Prostate gland (tissue), 2 donors: Measurements from ENCODE around the gene FMC1. TPM values are rescaled to one million over a fixed set of nuclear protein-coding genes. Genes with fewer than 3 reads are reported as not detected.

ENCODE experiments used
- DNase-seq: peaks from one replicate; pipeline ENCODE4 v3.0.0-alpha.2; 2019; ENCODE audit warnings: low spot score
- H3K27ac ChIP-seq, 2 donors: fragments of 200-600 bp; sonication (generic); 2 replicates each; pipeline ENCODE4 v1.5.1; 2017 to 2019
- H3K27me3 ChIP-seq: fragments of 200-600 bp; sonication (generic); replicated peaks from 2 replicates; pipeline ENCODE4 v1.5.1; 2019; ENCODE audit not compliant: insufficient read depth
- H3K36me3 ChIP-seq, 2 donors: fragments of 200-600 bp; sonication (generic); 1 replicate in 1 of 2; 2 replicates in 1 of 2; pipeline versions ENCODE4 v1.5.1 to v1.8.1; 2017 to 2019
- H3K4me1 ChIP-seq: fragments of 200-600 bp; sonication (generic); replicated peaks from 2 replicates; pipeline ENCODE4 v1.5.1; 2019
- H3K4me3 ChIP-seq, 2 donors: fragments of 200-600 bp; sonication (generic); 2 replicates each; pipeline ENCODE4 v1.5.1; 2017 to 2019
- H3K9me3 ChIP-seq: fragments of 200-600 bp; sonication (generic); 2 replicates; pipeline ENCODE4 v1.5.1; 2017
- POLR2A ChIP-seq: fragments of 450-650 bp; IDR thresholded peaks from one replicate; pipeline ENCODE4 v1.6.1; 2016; ENCODE audit warnings: antibody characterized with exemption, mild to moderate bottlenecking
- POLR2AphosphoS5 ChIP-seq: sonication (generic); formaldehyde crosslinking; IDR thresholded peaks from one replicate; pipeline ENCODE4 v1.6.1; 2017; ENCODE audit warnings: antibody characterized with exemption
- whole genome bisulfite sequencing: methylation state at CpG from one replicate; pipeline ENCODE4 v1.1.5; 2018; 5-methylcytosine and 5-hydroxymethylcytosine counted together
- intact Hi-C: fragments of 100-400 bp; cut with DNase I; formaldehyde crosslinking; loops from one replicate; pipeline ENCODE4 v1.14.2; 2022
- total RNA-seq, 2 donors: library from RNA; depleted of rRNA; stranded (reverse); fragments of >200 nt; gene quantifications; one replicate each; pipeline ENCODE4 v1.1.0, GENCODE V29; 2016
- TF ChIP-seq, protein P1 (sequence below), 4 experiments: fragments of 200-600 bp in 2 of 4; fragments of 450-650 bp in 2 of 4; sonication (generic) in 2 of 4; IDR thresholded peaks; 1 replicate in 3 of 4; 2 replicates in 1 of 4; pipeline ENCODE4 v1.5.1; 2016 to 2019; ENCODE audit warnings: antibody characterized with exemption in 4 of 4, mild to moderate bottlenecking in 2 of 4, moderate library complexity in 2 of 4

Gene FMC1
- total RNA-seq, 2 donors from 2014 or later, result 17.8 to 29.6 TPM

DNA sequence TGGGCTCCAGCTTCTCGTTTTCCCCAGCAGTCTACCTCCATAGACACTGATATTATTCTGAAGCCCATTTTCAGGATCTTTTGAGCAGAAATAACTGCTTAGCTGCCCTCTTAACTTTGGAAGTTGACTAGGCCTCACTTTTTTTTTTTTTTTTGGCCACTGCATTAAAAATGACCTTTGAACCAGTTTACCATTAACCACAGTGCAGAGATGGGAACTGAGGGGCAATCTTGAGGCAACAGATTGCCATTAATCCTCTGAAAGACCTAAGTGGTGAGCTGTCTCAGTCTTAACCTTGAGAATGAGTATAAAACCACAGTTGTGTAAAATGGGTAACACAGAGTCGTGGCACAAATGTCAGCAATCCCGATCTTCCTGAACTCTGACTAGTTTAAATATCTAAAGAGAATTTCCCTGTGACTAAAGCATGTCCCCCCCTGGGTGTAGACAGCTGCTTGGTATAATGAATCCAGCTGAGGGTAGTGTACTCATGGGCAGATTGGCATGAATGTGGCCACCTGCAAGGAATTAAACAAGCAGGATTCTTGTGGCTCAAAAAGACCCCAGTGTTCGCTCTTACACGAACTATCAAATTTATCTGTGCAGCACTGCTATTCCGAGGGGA lies 46.1 kb upstream of the FMC1 start:
- no peaks in the 10 kb centered on the region for H3K9me3 ChIP-seq
- WGBS, result 97% methylated on average over 6 of the region's 6 CpGs
- no peaks in the 10 kb centered on the region for H3K4me1 ChIP-seq
- no peaks in the 10 kb centered on the region for H3K27me3 ChIP-seq
- no peaks in the 10 kb centered on the region for H3K36me3 ChIP-seq
- DNase-seq, result no peak
- H3K4me3 ChIP-seq, result no peak overlapping the region
- no peak overlapping the region for H3K27ac ChIP-seq
- intact Hi-C loops, result no loop called here
- TF ChIP-seq, protein P1, sequence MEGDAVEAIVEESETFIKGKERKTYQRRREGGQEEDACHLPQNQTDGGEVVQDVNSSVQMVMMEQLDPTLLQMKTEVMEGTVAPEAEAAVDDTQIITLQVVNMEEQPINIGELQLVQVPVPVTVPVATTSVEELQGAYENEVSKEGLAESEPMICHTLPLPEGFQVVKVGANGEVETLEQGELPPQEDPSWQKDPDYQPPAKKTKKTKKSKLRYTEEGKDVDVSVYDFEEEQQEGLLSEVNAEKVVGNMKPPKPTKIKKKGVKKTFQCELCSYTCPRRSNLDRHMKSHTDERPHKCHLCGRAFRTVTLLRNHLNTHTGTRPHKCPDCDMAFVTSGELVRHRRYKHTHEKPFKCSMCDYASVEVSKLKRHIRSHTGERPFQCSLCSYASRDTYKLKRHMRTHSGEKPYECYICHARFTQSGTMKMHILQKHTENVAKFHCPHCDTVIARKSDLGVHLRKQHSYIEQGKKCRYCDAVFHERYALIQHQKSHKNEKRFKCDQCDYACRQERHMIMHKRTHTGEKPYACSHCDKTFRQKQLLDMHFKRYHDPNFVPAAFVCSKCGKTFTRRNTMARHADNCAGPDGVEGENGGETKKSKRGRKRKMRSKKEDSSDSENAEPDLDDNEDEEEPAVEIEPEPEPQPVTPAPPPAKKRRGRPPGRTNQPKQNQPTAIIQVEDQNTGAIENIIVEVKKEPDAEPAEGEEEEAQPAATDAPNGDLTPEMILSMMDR (IDR thresholded peaks at IDR 0.05), result no peak
- TF ChIP-seq POLR2AphosphoS5 (no peak), POLR2A (no peak)

DNA sequence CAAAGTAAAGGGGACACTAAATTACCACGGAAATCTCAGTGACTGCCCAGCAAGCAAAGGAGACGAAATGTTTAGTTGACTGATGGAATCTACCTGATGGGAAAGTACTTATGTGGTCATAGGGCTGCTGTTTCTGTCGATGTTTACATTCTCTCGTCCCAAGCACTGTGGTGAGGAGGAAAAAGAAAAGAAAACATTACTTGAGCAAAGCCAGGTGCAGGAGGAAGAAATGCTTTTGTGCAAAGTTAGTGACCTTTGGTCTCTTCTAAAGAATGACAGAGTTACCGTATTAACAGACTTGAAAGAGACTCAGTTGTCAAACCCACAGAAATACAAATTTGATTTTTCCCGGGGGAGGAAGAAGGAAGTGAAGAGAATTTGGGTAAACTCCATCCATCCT lies 43.3 kb upstream of the FMC1 start:
- Histone ChIP-seq H3K4me3 (no peak overlapping the region), H3K4me1 (no peaks in the 10 kb centered on the region), H3K27ac (no peak overlapping the region), H3K36me3 (no peaks in the 10 kb centered on the region), H3K9me3 (no peaks in the 10 kb centered on the region), H3K27me3 (no peaks in the 10 kb centered on the region)
- intact Hi-C loops, result no loop called here
- TF ChIP-seq POLR2AphosphoS5, result no peak
- TF ChIP-seq, protein P1 (IDR thresholded peaks at IDR 0.05), result no peak
- no peak for TF ChIP-seq POLR2A
- DNase-seq, result no peak
- WGBS, result 54% methylated on average over 6 of the region's 6 CpGs

- no peaks in the 10 kb centered on the region for H3K27me3 ChIP-seq
- H3K27ac ChIP-seq, result no peak overlapping the region
- 72% methylated on average over 2 of the region's 2 CpGs for WGBS
- H3K36me3 ChIP-seq, result no peaks in the 10 kb centered on the region
- no peaks in the 10 kb centered on the region for H3K4me1 ChIP-seq
- intact Hi-C loops, result no loop called here
- no peak for DNase-seq
- no peaks in the 10 kb centered on the region for H3K9me3 ChIP-seq
- no peak for TF ChIP-seq POLR2A
- TF ChIP-seq, protein P1 (IDR thresholded peaks at IDR 0.05), result no peak
- no peak for TF ChIP-seq POLR2AphosphoS5
- H3K4me3 ChIP-seq, result no peak overlapping the region
These were observed 41.8 kb upstream of the FMC1 start for GRCh38 chr7:139299296-139299695.

GRCh38 chr7:139300390-139300789 lies 40.7 kb upstream of the FMC1 start:
- Histone ChIP-seq H3K4me3 (no peak overlapping the region), H3K27me3 (no peaks in the 10 kb centered on the region), H3K4me1 (no peaks in the 10 kb centered on the region), H3K9me3 (no peaks in the 10 kb centered on the region), H3K36me3 (no peaks in the 10 kb centered on the region), H3K27ac (no peak overlapping the region)
- WGBS, result 84% methylated on average over 2 of the region's 2 CpGs
- no peak for DNase-seq
- no peak for TF ChIP-seq POLR2A
- TF ChIP-seq, protein P1 (IDR thresholded peaks at IDR 0.05), result no peak
- no peak for TF ChIP-seq POLR2AphosphoS5
- intact Hi-C loops, result no loop called here

DNA sequence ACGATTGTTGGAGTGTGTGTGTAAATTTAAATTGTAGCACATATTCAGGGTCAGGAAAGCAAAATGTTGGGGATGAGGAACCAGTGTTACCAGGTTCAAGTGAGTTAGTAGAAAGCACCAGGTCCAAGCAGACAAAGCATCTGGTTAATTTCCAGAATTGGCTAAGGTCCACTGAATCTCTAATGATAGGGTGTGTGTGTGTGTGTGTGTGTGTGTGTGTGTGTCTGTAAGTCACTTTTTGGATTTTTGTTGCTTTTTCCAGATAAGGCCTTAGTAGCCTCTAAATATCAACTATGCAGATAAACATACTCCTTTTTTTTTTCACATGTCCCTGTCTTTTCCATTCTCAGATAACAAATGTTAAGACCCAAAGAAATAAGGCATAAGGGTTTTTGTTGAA lies 36.6 kb upstream of the FMC1 start:
- no peak overlapping the region for H3K4me3 ChIP-seq
- no peaks in the 10 kb centered on the region for H3K9me3 ChIP-seq
- TF ChIP-seq POLR2AphosphoS5, result no peak
- TF ChIP-seq, protein P1 (IDR thresholded peaks at IDR 0.05), result no peak
- TF ChIP-seq POLR2A, result no peak
- intact Hi-C loops, result no loop called here
- H3K27me3 ChIP-seq, result no peaks in the 10 kb centered on the region
- no peak overlapping the region for H3K27ac ChIP-seq
- no peaks in the 10 kb centered on the region for H3K36me3 ChIP-seq
- no peak for DNase-seq
- WGBS, result 77% methylated on average over 1 of the region's 1 CpG
- no peaks in the 10 kb centered on the region for H3K4me1 ChIP-seq
